Left kidney (tissue), 2 donors: Measurements from ENCODE around the gene JAKMIP1. TPM values are rescaled to one million over a fixed set of nuclear protein-coding genes. Genes with fewer than 3 reads are reported as not detected.

Source experiments
- DNase-seq: peaks from one replicate; pipeline ENCODE4 v3.0.0-alpha.2; 2013
- polyA plus RNA-seq: library from polyadenylated mRNA; unstranded; fragments of 120-200 nt; gene quantifications from one replicate; pipeline ENCODE4 v1.2.1, GENCODE V29; 2013; ENCODE audit not compliant: insufficient read length

The JAKMIP1 gene
- polyA plus RNA-seq, 1 donor, result 0.08 TPM

- DNase-seq, result no peak
These were observed 19.3 kb downstream of the JAKMIP1 start for GRCh38 chr4:6180841-6181631.

- no peak for DNase-seq
These were observed 21.0 kb downstream of the JAKMIP1 start for GRCh38 chr4:6179362-6179761.

DNA sequence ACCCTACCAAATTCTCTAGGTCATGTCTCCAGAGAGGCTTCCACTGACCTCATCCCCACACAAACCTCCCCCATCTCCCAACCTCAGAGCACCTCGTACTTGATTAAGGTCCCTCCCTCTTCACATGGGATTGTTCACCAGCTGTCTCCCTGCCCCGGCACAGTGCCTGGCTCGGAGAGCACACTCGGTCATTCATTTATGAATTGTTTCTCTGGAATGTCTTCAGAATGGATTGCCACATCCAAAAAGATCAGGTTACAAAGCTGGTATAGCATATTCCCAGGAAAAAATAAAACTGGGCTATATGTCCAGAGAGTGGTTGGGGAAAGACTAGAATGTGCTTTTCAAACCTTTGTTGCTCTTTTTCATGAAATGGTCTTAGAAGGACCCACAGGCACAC, 21.6 kb downstream of the JAKMIP1 start:
- no peak for DNase-seq

GRCh38 chr4:6177587-6178197, 22.7 kb downstream of the JAKMIP1 start:
- DNase-seq, result no peak

- no peak for DNase-seq
These were observed 24.9 kb downstream of the JAKMIP1 start for GRCh38 chr4:6175426-6175825.

- DNase-seq, result no peak
These were observed 27.5 kb downstream of the JAKMIP1 start for GRCh38 chr4:6172927-6173200.

- DNase-seq, result no peak
These were observed 28.0 kb downstream of the JAKMIP1 start for GRCh38 chr4:6172093-6172926.

DNA sequence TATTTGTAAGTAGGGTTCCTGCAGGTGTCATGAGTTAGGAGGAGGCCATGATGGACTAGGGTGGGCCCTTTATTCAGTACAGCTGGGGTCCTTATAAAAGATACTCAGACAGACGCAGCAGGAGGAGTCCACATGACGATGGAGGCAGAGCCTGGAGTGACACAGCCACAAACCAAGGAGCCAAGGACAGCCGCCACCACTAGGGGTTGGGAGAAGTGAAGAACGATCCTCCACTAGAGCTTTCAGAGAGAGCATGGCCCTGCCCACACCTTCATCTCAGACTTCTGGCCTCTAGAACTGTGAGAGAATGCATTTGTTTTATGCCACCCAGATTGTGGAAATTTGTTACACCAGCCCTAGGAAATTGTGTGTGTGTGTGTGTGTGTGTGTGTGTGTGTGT, 31.1 kb downstream of the JAKMIP1 start:
- DNase-seq, result no peak

DNA sequence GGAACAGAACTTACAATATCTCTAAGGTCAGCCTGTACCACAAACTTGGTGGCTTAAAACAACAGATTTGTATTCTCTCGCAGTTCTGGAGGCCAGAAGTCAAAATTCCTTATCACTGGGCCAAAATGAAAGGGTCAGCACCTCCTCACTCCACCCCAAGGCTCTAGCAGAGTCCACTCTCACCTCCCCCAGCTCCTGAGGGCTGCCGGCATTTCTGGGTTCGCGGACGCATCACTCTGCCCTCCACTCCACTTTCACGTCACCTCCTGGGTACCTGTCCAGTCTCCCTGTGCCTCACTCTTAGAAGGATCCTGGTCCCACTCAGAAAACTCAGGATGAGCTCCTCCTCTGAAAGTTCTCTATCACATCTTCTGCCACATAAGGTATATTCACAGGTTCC, 34.6 kb downstream of the JAKMIP1 start:
- DNase-seq, result no peak

- DNase-seq, result no peak
These were observed 37.5 kb downstream of the JAKMIP1 start for GRCh38 chr4:6162885-6163284.

- DNase-seq, result no peak
These were observed 38.4 kb downstream of the JAKMIP1 start for GRCh38 chr4:6161921-6162464.

DNA sequence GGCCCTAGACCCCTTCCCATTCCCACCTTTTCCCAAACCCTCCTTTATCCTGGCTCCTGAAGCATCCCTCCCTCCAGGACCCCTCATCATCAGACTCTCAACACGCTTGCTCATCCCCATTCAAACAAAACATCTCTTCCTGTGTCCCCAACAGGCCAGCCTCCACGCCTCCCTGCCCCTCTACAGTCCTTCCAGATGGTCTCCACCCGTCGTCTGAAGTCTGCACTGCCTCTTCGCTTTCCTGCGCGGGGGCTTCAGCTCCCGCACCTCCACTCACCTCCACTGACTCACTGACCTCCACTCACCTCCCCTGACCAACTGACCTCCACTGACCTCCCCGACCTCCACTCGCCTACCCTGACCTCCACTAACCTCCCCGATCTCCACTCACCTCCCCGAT, 39.8 kb downstream of the JAKMIP1 start:
- no peak for DNase-seq

GRCh38 chr4:6157926-6158325, 42.4 kb downstream of the JAKMIP1 start:
- no peak for DNase-seq

DNA sequence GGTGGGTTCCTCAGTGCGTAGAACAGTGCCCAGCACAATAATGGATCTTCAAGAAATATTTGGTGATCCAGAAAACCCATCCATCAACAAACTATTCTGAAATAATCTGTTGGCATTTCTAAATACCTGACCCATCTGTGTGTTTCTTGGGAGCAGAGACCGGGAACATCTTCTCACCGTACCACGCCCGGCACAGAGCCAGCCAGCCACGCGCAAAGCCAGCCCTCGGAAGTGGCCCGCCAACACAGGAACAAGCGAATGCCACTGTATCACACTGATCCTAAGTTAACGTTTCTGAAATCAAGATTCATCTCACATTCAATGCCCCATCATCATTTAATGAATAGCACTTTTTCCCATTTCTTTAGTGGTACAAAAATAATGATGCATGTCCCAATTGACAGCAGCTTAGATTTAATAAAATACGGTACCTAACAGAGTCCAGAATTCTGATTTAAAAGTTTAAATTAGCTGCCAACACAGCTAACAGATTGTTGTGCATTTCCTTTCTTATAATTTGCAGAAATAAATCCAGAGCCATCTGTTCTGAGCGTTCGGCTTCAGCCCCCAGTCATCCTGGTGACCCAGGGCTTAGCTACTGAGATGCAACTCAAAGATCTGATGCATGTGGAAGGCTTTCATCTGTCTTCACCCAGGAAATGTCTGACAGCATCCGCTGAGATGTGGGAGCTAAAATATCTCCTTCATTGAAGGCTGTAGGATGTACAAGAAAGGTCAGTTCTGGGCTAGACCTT, 44.2 kb downstream of the JAKMIP1 start:
- no peak for DNase-seq

DNA sequence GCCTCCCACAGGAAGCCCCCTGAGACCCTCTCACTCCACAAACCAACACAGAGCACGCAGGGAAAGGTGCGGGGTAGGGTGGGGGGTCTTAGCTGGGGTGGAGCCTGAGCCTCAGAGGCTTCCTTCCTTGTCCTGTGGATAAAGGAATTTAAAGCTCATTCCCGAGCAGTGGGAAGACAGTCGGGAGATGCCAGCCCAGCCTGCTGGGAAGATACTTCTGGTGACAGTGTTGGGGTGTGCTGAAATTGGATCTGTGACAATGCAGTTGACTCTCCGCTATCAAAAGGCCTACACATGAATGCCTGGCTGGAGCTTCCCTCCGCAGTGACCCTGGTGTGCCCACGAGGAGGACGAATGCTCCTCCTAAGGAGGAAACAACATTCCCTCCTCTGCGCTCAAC, 45.5 kb downstream of the JAKMIP1 start:
- DNase-seq, result peak; percentile 2

DNA sequence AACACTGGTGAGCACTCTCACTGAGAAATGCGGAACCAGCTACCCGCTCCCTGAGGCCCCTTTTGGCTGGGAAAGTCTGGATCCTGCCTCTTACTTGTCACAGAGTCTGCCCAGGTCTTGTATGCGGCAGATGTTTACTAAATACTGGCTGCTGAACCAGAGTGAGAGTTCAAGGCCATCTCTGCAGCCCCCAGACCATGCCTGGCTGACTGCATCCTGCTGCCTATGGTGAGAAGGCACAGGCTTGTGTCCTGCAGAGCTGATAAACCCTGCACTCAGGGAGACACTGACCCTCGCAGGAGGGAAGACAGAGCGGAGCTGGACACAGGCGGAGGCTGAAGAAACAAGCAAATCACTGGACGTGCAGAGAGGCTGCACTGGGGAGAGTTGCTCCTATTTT, 46.5 kb downstream of the JAKMIP1 start:
- peak; percentile 22 for DNase-seq

DNA sequence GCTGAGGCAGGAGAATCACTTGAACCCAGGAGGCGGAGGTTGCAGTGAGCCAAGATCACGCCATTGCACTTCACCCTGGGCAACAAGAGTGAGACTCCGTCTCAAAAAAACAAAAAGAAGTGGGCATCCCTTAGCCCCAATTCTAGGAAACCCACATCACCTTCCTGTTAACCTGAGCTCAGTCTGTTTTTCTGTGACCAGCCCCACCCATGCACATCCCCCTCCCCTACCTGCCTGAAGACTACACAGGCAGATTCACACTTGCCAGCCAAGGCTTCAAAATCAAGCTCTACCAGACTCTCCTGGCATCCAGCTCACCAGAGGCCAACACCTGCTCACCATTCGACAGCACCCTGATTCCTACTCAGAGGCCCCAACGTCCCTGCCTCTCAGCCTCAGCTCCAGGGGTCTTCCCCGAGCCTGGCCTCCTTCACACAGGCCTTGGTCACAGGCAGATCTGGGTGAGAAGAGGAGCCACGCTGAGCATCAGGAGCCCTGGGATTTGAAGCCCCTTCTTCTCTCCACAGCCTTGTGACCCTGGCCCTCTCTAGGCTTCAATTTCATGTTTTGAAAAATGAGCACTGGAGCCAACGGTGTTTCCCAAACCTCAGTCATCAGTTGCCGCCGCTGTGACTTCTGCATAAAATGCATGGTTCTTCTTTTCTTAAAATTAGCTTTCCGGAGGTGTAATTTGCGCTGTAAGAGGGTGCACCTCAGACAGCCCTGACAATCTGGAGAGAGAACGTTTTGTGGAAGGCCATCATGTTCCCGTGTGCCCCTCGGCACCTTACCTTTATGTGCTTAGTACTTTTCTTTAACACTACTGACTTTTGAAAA, 47.3 kb downstream of the JAKMIP1 start:
- no peak for DNase-seq

- no peak for DNase-seq
These were observed 50.2 kb downstream of the JAKMIP1 start for GRCh38 chr4:6150046-6150735.

GRCh38 chr4:6148506-6149205, 51.7 kb downstream of the JAKMIP1 start:
- no peak for DNase-seq

DNA sequence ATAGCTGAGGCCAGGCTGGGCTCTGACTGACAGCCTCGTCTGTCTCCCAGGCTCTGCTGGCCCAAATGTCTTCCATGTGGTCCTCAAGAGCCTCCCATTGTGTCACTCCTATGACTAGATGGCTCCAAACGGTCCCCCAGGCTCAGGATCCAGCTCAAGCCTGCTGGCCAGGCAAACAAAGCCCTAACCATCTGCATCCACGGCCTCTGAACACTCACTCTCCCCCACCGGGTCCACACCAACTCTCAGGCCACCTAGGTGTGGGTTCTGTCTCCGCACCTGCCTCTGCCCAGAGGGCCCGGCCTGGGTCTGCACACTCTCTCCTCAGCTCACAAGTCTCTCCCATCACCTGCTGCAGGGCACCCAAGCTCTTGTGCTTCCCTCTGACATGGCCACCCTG, 52.9 kb downstream of the JAKMIP1 start:
- no peak for DNase-seq
